K562 (cell line): ENCODE data around the gene PAQR7. TPM values are rescaled to one million over a fixed set of nuclear protein-coding genes. Genes with fewer than 3 reads are reported as not detected.

Source experiments
- ATAC-seq: fragments of 200-7000 bp; cut with Tn5 transposase; 3 replicates; pipeline ENCODE4 v1.9.1; 2020; ENCODE audit warnings: moderate library complexity
- BruUV-seq: library from RNA; stranded (reverse); fragments of 400-500 nt; replicated peaks from 2 replicates; lab custom pipeline; 2021; lab: Mats Ljungman, UMichigan
- CTCF ChIA-PET: fragments of 300-600 bp; formaldehyde crosslinking; extraction: SDS; loops from one replicate; lab custom pipeline; 2021; ENCODE audit warnings: low intra/inter-chr PET ratio; lab: Yijun Ruan, JAX
- POLR2A ChIA-PET: fragments of 300-600, 350-650 bp; sonication (Branson Sonifier 250); formaldehyde crosslinking; extraction: SDS; loops from one replicate; lab custom pipeline; 2021; ENCODE audit warnings: antibody characterized with exemption, inconsistent platforms; lab: Yijun Ruan, JAX
- DNase-seq, 4 experiments: peaks; one replicate each; pipeline versions ENCODE4 v3.0.0 to v3.0.0-alpha.2; 2011 to 2018; ENCODE audit warnings: low spot score in 3 of 4, mixed read lengths in 3 of 4; ENCODE audit errors: extremely low read depth in 1 of 4
- FAIRE-seq: peaks from 2 replicates; lab custom pipeline; 2011; peaks lifted over from hg19 to GRCh38; lab: Jason Lieb, UNC
- H2AFZ ChIP-seq: 2 replicates; pipeline ENCODE4 v1.6.0; 2011; ENCODE audit warnings: low read depth, low read length, control low read depth, inconsistent platforms
- H3K27ac ChIP-seq: fragments of 200-600 bp; 3 replicates; pipeline ENCODE4 v1.8.0; 2011; ENCODE audit warnings: low read depth, mild to moderate bottlenecking, control low read depth, inconsistent platforms, low read length, moderate library complexity, mixed read lengths; ENCODE audit errors: extremely low read depth
- H3K27me3 ChIP-seq, 2 experiments: fragments of 300-600 bp in 1 of 2; 2 replicates in 1 of 2; 3 replicates in 1 of 2; pipeline versions ENCODE4 v1.6.0 to v1.8.0; 2011; ENCODE audit warnings: inconsistent platforms in 2 of 2, low read length in 2 of 2, mild to moderate bottlenecking in 1 of 2, mixed read lengths in 1 of 2, moderate library complexity in 1 of 2; ENCODE audit not compliant: control insufficient read depth in 2 of 2, insufficient read depth in 2 of 2
- H3K36me3 ChIP-seq: fragments of 300-600 bp; 3 replicates; pipeline ENCODE4 v1.8.0; 2011; ENCODE audit warnings: mild to moderate bottlenecking, low read length, inconsistent platforms; ENCODE audit not compliant: control insufficient read depth, insufficient read depth
- H3K4me1 ChIP-seq, 2 experiments: fragments of 200-600 bp in 1 of 2; replicated peaks in 1 of 2; 2 replicates in 1 of 2; 3 replicates in 1 of 2; pipeline versions ENCODE4 v1.5.1 to v1.8.0; 2011; ENCODE audit warnings: inconsistent platforms in 2 of 2, low read length in 2 of 2, mild to moderate bottlenecking in 1 of 2, mixed read lengths in 1 of 2, moderate library complexity in 1 of 2; ENCODE audit not compliant: control insufficient read depth in 2 of 2, insufficient read depth in 2 of 2
- H3K4me2 ChIP-seq: 2 replicates; pipeline ENCODE4 v1.6.1; 2011; ENCODE audit warnings: low read length, control low read depth, inconsistent platforms, mixed read lengths; ENCODE audit not compliant: insufficient read depth
- H3K4me3 ChIP-seq: fragments of 200-600 bp; sonication (generic), shearing (Covaris generic); 2 replicates; pipeline ENCODE4 v1.5.1; 2016; ENCODE audit warnings: control low read depth, inconsistent platforms
- H3K79me2 ChIP-seq: fragments of 200-600 bp; 3 replicates; pipeline ENCODE4 v1.8.0; 2011; ENCODE audit warnings: low read length, inconsistent platforms; ENCODE audit not compliant: control insufficient read depth, insufficient read depth
- H3K9ac ChIP-seq, 2 experiments: 2 replicates each; pipeline versions ENCODE4 v1.6.0 to v1.6.1; 2011; ENCODE audit warnings: low read depth in 2 of 2, low read length in 2 of 2, control low read depth in 1 of 2, inconsistent platforms in 1 of 2, mild to moderate bottlenecking in 1 of 2, mixed read lengths in 1 of 2; ENCODE audit not compliant: insufficient read depth in 1 of 2
- H3K9me1 ChIP-seq: one replicate; pipeline ENCODE4 v1.6.0; 2011; ENCODE audit warnings: inconsistent platforms, mild to moderate bottlenecking, low read length, moderate library complexity; ENCODE audit not compliant: control insufficient read depth, insufficient read depth
- H3K9me3 ChIP-seq: replicated peaks from 2 replicates; pipeline ENCODE4 v1.5.1; 2011; ENCODE audit warnings: low read depth, low read length, inconsistent platforms; ENCODE audit not compliant: control insufficient read depth, insufficient read depth
- H4K20me1 ChIP-seq: replicated peaks from 2 replicates; pipeline ENCODE4 v1.6.1; 2011; ENCODE audit warnings: low read length, inconsistent platforms, mixed read lengths; ENCODE audit not compliant: control insufficient read depth, insufficient read depth
- BHLHE40 ChIP-seq: IDR thresholded peaks from 2 replicates; pipeline ENCODE4 v1.6.1; 2011; ENCODE audit warnings: low read length, improper control_type of control experiment
- HMGN3 ChIP-seq: IDR thresholded peaks from 2 replicates; pipeline ENCODE4 v1.6.1; 2011; ENCODE audit warnings: borderline replicate concordance, low read depth, mild to moderate bottlenecking, mixed read lengths, low read length; ENCODE audit not compliant: insufficient read length; ENCODE audit errors: extremely low read depth
- L3MBTL2 ChIP-seq: fragments of 450-650 bp; IDR thresholded peaks from 2 replicates; pipeline ENCODE4 v1.6.1; 2016; ENCODE audit warnings: mild to moderate bottlenecking, moderate library complexity
- MGA ChIP-seq: fragments of 450-650 bp; IDR thresholded peaks from 2 replicates; pipeline ENCODE4 v1.6.1; 2016; ENCODE audit warnings: mild to moderate bottlenecking, moderate library complexity
- RFX5 ChIP-seq: IDR thresholded peaks from 2 replicates; pipeline ENCODE4 v1.6.1; 2011; ENCODE audit warnings: low read depth, mild to moderate bottlenecking, improper control_type of control experiment, low read length
- TAF7 ChIP-seq: fragments of 450-650 bp; IDR thresholded peaks from 2 replicates; pipeline ENCODE4 v1.6.1; 2016; ENCODE audit warnings: missing genetic modification characterization, missing compliant biosample characterization
- USF2 ChIP-seq: sonication (generic); formaldehyde crosslinking; IDR thresholded peaks from 2 replicates; pipeline ENCODE4 v1.5.0; 2020; ENCODE audit warnings: missing genetic modification reagents
- ZEB2 ChIP-seq: fragments of 450-650 bp; IDR thresholded peaks from 2 replicates; pipeline ENCODE4 v1.6.1; 2016
- ZNF778 ChIP-seq: fragments of 450-650 bp; formaldehyde crosslinking; IDR thresholded peaks from 2 replicates; pipeline ENCODE4 v1.4.0; 2020; ENCODE audit warnings: mild to moderate bottlenecking, moderate library complexity
- ZSCAN29 ChIP-seq: fragments of 450-650 bp; IDR thresholded peaks from 2 replicates; pipeline ENCODE4 v1.6.1; 2017
- WGBS: fragments of 100-300 bp; shearing (Covaris generic); methylation state at CpG from one replicate; pipeline ENCODE4 v1.1.6; 2016; ENCODE audit warnings: low coverage, mixed read lengths; ENCODE audit not compliant: insufficient coverage; ENCODE audit errors: missing lambda C conversion rate; 5-methylcytosine and 5-hydroxymethylcytosine counted together
- in situ Hi-C: fragments of 300-500 bp; cut with MboI; formaldehyde crosslinking; loops from 4 replicates; pipeline ENCODE4 v1.15.0; 2018; ENCODE audit warnings: inconsistent platforms, mixed read lengths
- intact Hi-C: fragments of 100-400 bp; cut with micrococcal nuclease; formaldehyde crosslinking; loops from 2 replicates; pipeline ENCODE4 v1.14.2; 2022
- polyA plus RNA-seq, 8 experiments: library from polyadenylated mRNA; depleted of rRNA in 4 of 8; stranded (reverse) in 5 of 8; unstranded in 3 of 8; fragments of >200 nt; fragmentation: Nextera tagmentation in 2 of 8; fragmentation: Illumina TruSeq in 1 of 8; extraction: Ambion mirVana in 2 of 8; extraction: Trizol in 1 of 8; gene quantifications; 2 replicates each; pipeline versions ENCODE4 v1.2.1 to v1.2.3, GENCODE V29; 2011 to 2014; ENCODE audit warnings: inconsistent platforms in 1 of 8, missing spikeins in 1 of 8
- total RNA-seq, 7 experiments: library from RNA; depleted of rRNA in 6 of 7; stranded (reverse); fragments of >200 nt in 6 of 7; fragmentation: Illumina TruSeq in 2 of 7; extraction: Trizol in 2 of 7; gene quantifications; 2 replicates each; pipeline versions ENCODE4 v1.2.1 to v1.2.3, GENCODE V29; 2011 to 2021; ENCODE audit warnings: low replicate concordance in 1 of 7

Gene PAQR7
- total and polyA plus RNA-seq, 9 of the 15 experiments (the other 6 are each of a cell fraction or from before 2014, with no cell fraction given), result 1.1 to 5.2 (median 2.6) TPM

GRCh38 chr1:25911162-25911561 is 35.7 kb upstream of the PAQR7 start (continued):
- 0 out of 2 replicates have a peak, but pooled peaks have one; percentile 42 for TF ChIP-seq ZEB2

- no peaks in the 10 kb centered on the region for H3K27me3 ChIP-seq
- WGBS, result 33% methylated on average over 10 of the region's 10 CpGs
- peak overlapping the region; percentile 8; the same call in 1 of the 3 replicates for H3K27ac ChIP-seq
- ATAC-seq (no peak), FAIRE-seq (no peak), DNase-seq (no peak)
- H2AFZ ChIP-seq, result peak overlapping the region; percentile 71
- CTCF ChIA-PET, result no interaction called here
- H3K4me1 ChIP-seq, result peaks cover 17 to 19% of the 10 kb centered on the region in 2 experiments; a peak in 4 of 5 replicates
- H3K9me3 ChIP-seq, result no peaks in the 10 kb centered on the region
- H3K9me1 ChIP-seq, result peaks cover 6% of the 10 kb centered on the region
- H3K4me3 ChIP-seq, result no peak overlapping the region
- in situ Hi-C loops (no loop called here), intact Hi-C loops (no loop called here)
- H3K36me3 ChIP-seq, result peaks cover 7% of the 10 kb centered on the region; the same call in 2 of the 3 replicates
- H3K79me2 ChIP-seq, result peaks cover 20% of the 10 kb centered on the region
- H3K4me2 ChIP-seq, result no peak overlapping the region
- H3K9ac ChIP-seq, result peak overlapping the region; percentile 15 to 80; a peak in 3 of 4 replicates
- BruUV-seq, result no TSS peak
- H4K20me1 ChIP-seq, result peaks cover 13% of the 10 kb centered on the region
- POLR2A ChIA-PET, result interaction anchor here (0.7 to 2.1 kb wide), 6 partner anchors 9 to 83 kb away, joined by 3 to 10 read pairs (median 6); no protein-coding TSS in a partner anchor
- TF ChIP-seq HMGN3, result no peak
- peak; percentile 21; the same call in 1 of the 2 replicates for TF ChIP-seq MGA
- TF ChIP-seq USF2 (CRISPR knock-in tag), result no peak
- no peak for TF ChIP-seq BHLHE40
- TF ChIP-seq L3MBTL2, result peak; percentile 37; the same call in 1 of the 2 replicates
- no peak for TF ChIP-seq RFX5
- no peak for TF ChIP-seq TAF7 (tag)
- TF ChIP-seq ZNF778 (CRISPR knock-in tag), result no peak
- peak; percentile 96 for TF ChIP-seq ZSCAN29
Measured at GRCh38 chr1:25909040-25909439, 33.5 kb upstream of the PAQR7 start.
